ENCODE results near the gene GZMA.

DNA sequence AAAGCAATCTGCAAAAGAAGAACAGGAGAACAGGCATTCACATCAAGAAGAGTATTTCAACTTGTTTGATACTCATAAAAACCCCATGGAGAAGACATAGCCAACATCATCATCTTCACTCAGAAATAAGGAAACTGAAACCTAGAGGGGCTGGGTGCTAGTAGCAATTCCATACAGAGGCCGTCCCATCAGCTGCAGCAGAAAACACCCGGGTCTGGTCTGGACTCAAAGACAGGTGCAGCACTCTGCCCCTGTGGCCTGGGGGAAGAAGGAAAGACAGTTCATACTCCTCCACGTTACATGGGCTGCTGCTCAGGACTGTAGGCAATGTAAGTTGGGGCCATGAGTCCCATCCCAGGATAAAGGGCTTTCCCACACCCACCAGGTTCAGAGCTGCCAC, 11.6 kb downstream of the GZMA start:
- TF ChIP-seq GATA2 (IDR thresholded peaks at IDR 0.05; ENCODE audit: low read depth, low read length) (no peak), GATA3 (IDR thresholded peaks at IDR 0.05; ENCODE audit: low read depth, low read length) (no peak)
